Measurements from ENCODE around the gene THEMIS2. TPM values are rescaled to one million over a fixed set of nuclear protein-coding genes. Genes with fewer than 3 reads are reported as not detected.

THEMIS2 gene
- total RNA-seq, 1 donor = 17.4 TPM

DNA sequence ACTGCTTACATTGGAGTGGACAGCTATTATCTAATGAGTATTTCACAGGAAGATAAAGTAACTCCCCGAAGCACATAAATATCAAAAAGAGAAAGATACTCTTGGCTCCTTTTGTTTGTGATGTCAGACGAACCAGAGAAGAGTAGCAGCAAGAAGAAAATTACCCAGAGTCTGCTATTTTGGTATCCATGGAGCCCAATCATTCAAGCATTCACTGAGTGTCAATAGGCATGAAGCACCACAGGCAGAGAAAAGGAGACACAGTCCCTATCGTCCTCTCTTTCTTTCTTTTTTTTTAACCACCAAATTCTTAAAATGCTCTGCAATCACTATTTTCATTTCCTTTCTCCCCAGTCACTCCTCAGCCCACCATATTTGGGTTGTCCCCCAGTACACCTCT, 22.2 kb downstream of the THEMIS2 start:
- H3K36me3 ChIP-seq (ENCODE audit: insufficient read depth, low read length) = peaks cover 66% of the 10 kb centered on the region

DNA sequence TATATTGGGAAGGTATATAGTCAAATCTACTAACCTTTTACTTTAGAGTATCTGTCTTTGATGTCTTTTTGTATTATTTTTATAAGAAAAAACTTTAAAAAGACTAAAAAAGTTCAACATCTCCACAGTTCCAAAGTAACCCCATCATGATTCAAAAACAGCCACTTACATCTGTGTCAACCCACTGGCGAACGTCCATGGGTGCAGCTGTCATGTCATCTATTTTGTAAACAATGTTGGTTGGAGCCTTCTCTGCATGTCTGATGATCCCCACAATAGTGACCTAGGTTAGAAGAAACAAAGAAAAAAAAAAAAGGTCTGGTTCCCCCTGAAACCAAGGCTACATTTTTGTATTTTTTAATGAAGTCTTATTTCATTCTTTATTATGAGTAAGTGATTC, 34.4 kb downstream of the THEMIS2 start:
- H2AFZ ChIP-seq (ENCODE audit: low read length) = no peak overlapping the region
- no peak overlapping the region for H3K27ac ChIP-seq (ENCODE audit: low read depth, low read length)
- H3K9me3 ChIP-seq (ENCODE audit: low read depth, low read length) = no peaks in the 10 kb centered on the region

More for the DNA sequence above, 22.2 kb downstream of the THEMIS2 start:
- H3K4me2 ChIP-seq (ENCODE audit: insufficient read depth, low read length) = no peak overlapping the region
- no peaks in the 10 kb centered on the region for H3K9me3 ChIP-seq (ENCODE audit: low read depth, low read length)
- H3K4me1 ChIP-seq (ENCODE audit: insufficient read depth, low read length) = no peaks in the 10 kb centered on the region
- DNase-seq (ENCODE audit: insufficient read length, low spot score, missing footprints) = no peak
- TF ChIP-seq, protein P1, sequence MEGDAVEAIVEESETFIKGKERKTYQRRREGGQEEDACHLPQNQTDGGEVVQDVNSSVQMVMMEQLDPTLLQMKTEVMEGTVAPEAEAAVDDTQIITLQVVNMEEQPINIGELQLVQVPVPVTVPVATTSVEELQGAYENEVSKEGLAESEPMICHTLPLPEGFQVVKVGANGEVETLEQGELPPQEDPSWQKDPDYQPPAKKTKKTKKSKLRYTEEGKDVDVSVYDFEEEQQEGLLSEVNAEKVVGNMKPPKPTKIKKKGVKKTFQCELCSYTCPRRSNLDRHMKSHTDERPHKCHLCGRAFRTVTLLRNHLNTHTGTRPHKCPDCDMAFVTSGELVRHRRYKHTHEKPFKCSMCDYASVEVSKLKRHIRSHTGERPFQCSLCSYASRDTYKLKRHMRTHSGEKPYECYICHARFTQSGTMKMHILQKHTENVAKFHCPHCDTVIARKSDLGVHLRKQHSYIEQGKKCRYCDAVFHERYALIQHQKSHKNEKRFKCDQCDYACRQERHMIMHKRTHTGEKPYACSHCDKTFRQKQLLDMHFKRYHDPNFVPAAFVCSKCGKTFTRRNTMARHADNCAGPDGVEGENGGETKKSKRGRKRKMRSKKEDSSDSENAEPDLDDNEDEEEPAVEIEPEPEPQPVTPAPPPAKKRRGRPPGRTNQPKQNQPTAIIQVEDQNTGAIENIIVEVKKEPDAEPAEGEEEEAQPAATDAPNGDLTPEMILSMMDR (IDR thresholded peaks at IDR 0.05; ENCODE audit: extremely low read depth, low read depth, low read length) = no peak
- H3K4me3 ChIP-seq (ENCODE audit: insufficient read depth, low read length) = no peak overlapping the region
- H3K27ac ChIP-seq (ENCODE audit: low read depth, low read length) = no peak overlapping the region
- no peaks in the 10 kb centered on the region for H3K27me3 ChIP-seq (ENCODE audit: insufficient read depth, low read length)
- no peak overlapping the region for H2AFZ ChIP-seq (ENCODE audit: low read length)
- H3K79me2 ChIP-seq (ENCODE audit: insufficient read depth, low read length) = no peaks in the 10 kb centered on the region
- no peaks in the 10 kb centered on the region for H4K20me1 ChIP-seq (ENCODE audit: insufficient read depth, low read length)

DNA sequence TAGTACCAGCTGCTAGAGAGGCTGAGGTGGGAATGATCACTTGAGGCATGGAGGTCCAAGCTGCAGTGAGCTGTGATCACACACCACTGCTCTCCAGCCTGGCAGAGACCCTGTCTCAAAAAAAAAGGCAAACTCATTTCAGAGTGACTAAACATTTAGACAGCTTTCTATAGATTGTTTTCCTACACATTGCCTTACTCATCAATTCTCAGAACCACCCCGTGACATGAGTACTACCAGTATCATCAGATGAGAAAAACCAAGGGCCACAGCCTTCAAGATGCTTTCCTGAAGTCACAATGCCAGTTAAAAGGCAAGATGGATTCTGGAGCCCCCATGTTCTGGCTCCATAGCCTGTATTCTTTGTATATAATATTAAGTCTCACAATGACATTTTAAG, 40.1 kb downstream of the THEMIS2 start:
- peaks cover 5% of the 10 kb centered on the region for H3K4me1 ChIP-seq (ENCODE audit: insufficient read depth, low read length)
- H3K27me3 ChIP-seq (ENCODE audit: insufficient read depth, low read length) = no peaks in the 10 kb centered on the region
- peaks cover 19% of the 10 kb centered on the region for H3K36me3 ChIP-seq (ENCODE audit: insufficient read depth, low read length)
- no peak overlapping the region for H3K4me2 ChIP-seq (ENCODE audit: insufficient read depth, low read length)
- H3K79me2 ChIP-seq (ENCODE audit: insufficient read depth, low read length) = peaks cover 17% of the 10 kb centered on the region
- H3K9me3 ChIP-seq (ENCODE audit: low read depth, low read length) = peaks cover 4% of the 10 kb centered on the region
- no peak for DNase-seq (ENCODE audit: insufficient read length, low spot score, missing footprints)
- H3K27ac ChIP-seq (ENCODE audit: low read depth, low read length) = no peak overlapping the region
- no peaks in the 10 kb centered on the region for H4K20me1 ChIP-seq (ENCODE audit: insufficient read depth, low read length)
- TF ChIP-seq, protein P1 (IDR thresholded peaks at IDR 0.05; ENCODE audit: extremely low read depth, low read depth, low read length) = no peak
- H2AFZ ChIP-seq (ENCODE audit: low read length) = no peak overlapping the region
- H3K4me3 ChIP-seq (ENCODE audit: insufficient read depth, low read length) = no peak overlapping the region

More for the DNA sequence above, 34.4 kb downstream of the THEMIS2 start:
- DNase-seq (ENCODE audit: insufficient read length, low spot score, missing footprints) = no peak
- H3K4me3 ChIP-seq (ENCODE audit: insufficient read depth, low read length) = no peak overlapping the region
- peaks cover 44% of the 10 kb centered on the region for H3K36me3 ChIP-seq (ENCODE audit: insufficient read depth, low read length)
- TF ChIP-seq, protein P1 (IDR thresholded peaks at IDR 0.05; ENCODE audit: extremely low read depth, low read depth, low read length) = no peak
- no peak overlapping the region for H3K4me2 ChIP-seq (ENCODE audit: insufficient read depth, low read length)
- H3K27me3 ChIP-seq (ENCODE audit: insufficient read depth, low read length) = no peaks in the 10 kb centered on the region
- H4K20me1 ChIP-seq (ENCODE audit: insufficient read depth, low read length) = no peaks in the 10 kb centered on the region
- peaks cover 15% of the 10 kb centered on the region for H3K4me1 ChIP-seq (ENCODE audit: insufficient read depth, low read length)
- H3K79me2 ChIP-seq (ENCODE audit: insufficient read depth, low read length) = no peaks in the 10 kb centered on the region

DNA sequence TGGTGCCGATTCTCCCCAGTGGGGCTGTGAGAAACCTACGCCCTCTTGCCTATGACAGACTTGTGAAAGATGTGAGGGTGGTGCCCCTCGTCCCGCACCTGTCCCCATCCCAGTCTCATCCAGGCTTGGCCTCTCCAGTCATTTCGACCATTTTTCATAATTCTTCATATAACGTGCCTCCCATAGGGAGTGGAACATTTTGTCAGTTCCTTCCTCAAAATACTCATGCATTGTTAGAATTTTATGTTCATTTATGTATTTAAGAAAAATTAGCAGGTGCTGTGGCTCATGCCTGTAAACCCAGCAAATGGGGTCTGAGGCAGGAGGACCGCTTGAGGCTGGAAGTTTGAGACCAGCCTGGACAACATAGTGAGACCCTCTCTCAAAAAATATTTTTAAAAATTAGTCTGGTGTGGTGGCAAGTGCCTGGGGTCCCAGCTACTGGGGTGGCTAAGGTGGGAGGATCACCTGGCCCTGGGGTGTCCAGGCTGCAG, 42.8 kb downstream of the THEMIS2 start:
- H3K27me3 ChIP-seq (ENCODE audit: insufficient read depth, low read length) = peaks cover 10% of the 10 kb centered on the region
- H3K9me3 ChIP-seq (ENCODE audit: low read depth, low read length) = peaks cover 4% of the 10 kb centered on the region
- no peaks in the 10 kb centered on the region for H4K20me1 ChIP-seq (ENCODE audit: insufficient read depth, low read length)
- peaks cover 5% of the 10 kb centered on the region for H3K4me1 ChIP-seq (ENCODE audit: insufficient read depth, low read length)
- H3K4me3 ChIP-seq (ENCODE audit: insufficient read depth, low read length) = peak overlapping the region; percentile 49
- DNase-seq (ENCODE audit: insufficient read length, low spot score, missing footprints) = no peak
- peaks cover 17% of the 10 kb centered on the region for H3K79me2 ChIP-seq (ENCODE audit: insufficient read depth, low read length)
- peak overlapping the region; percentile 40 for H3K27ac ChIP-seq (ENCODE audit: low read depth, low read length)
- TF ChIP-seq, protein P1 (IDR thresholded peaks at IDR 0.05; ENCODE audit: extremely low read depth, low read depth, low read length) = no peak
- H3K36me3 ChIP-seq (ENCODE audit: insufficient read depth, low read length) = peaks cover 11% of the 10 kb centered on the region
- H3K4me2 ChIP-seq (ENCODE audit: insufficient read depth, low read length) = peak overlapping the region; percentile 94
- H2AFZ ChIP-seq (ENCODE audit: low read length) = peak overlapping the region; percentile 100

All from osteoblast (primary cell).